OCI-LY3 (cell line): Measurements from ENCODE around the gene NUTF2.

Experiments used
- H2AFZ ChIP-seq: fragments of 200-600, 300-600 bp; shearing (Covaris generic); 2 replicates; pipeline ENCODE4 v1.6.0; 2014; ENCODE audit warnings: antibody characterized with exemption, low read depth, low read length
- H3K27ac ChIP-seq: fragments of 200-600, 300-600 bp; sonication (generic); 2 replicates; pipeline ENCODE4 v1.5.1; 2014; ENCODE audit warnings: mild to moderate bottlenecking, low read length, moderate library complexity, mixed read lengths
- H3K27me3 ChIP-seq: fragments of 200-600, 300-600 bp; sonication (generic); 2 replicates; pipeline ENCODE4 v1.6.1; 2014; ENCODE audit warnings: low read depth, low read length, mixed read lengths
- H3K36me3 ChIP-seq: fragments of 200-600, 300-600 bp; sonication (generic); replicated peaks from 2 replicates; pipeline ENCODE3; 2014; ENCODE audit warnings: low read depth, low read length, mixed read lengths
- H3K4me1 ChIP-seq: fragments of 300-600, 200-600 bp; sonication (generic); 2 replicates; pipeline ENCODE4 v1.6.1; 2014; ENCODE audit warnings: low read length, mixed read lengths
- H3K4me2 ChIP-seq: fragments of 200-600, 300-600 bp; sonication (generic); 2 replicates; pipeline ENCODE4 v1.6.1; 2014; ENCODE audit warnings: low read length, mixed read lengths
- H3K4me3 ChIP-seq: fragments of 300-600, 200-600 bp; sonication (generic); 2 replicates; pipeline ENCODE4 v1.5.1; 2014; ENCODE audit warnings: antibody characterized with exemption, mild to moderate bottlenecking, low read length, moderate library complexity
- H3K79me2 ChIP-seq: fragments of 300-600, 200-600 bp; shearing (Covaris generic); 2 replicates; pipeline ENCODE4 v1.6.1; 2014; ENCODE audit warnings: mild to moderate bottlenecking, low read length, mixed read lengths
- H3K9ac ChIP-seq: fragments of 300-600, 200-600 bp; shearing (Covaris generic); 2 replicates; pipeline ENCODE4 v1.6.0; 2014; ENCODE audit warnings: mild to moderate bottlenecking, low read length, moderate library complexity
- H3K9me3 ChIP-seq: fragments of 200-600, 300-600 bp; shearing (Covaris generic); 2 replicates; pipeline ENCODE4 v1.6.1; 2014; ENCODE audit warnings: low read length, mixed read lengths; ENCODE audit not compliant: insufficient read depth
- H4K20me1 ChIP-seq: fragments of 200-600, 300-600 bp; sonication (generic); 2 replicates; pipeline ENCODE4 v1.6.1; 2016; ENCODE audit warnings: low read length, mixed read lengths; ENCODE audit not compliant: insufficient read depth
- CTCF ChIP-seq: fragments of 200-600, 300-600 bp; sonication (generic); IDR thresholded peaks from 2 replicates; pipeline ENCODE4 v1.5.1; 2014; ENCODE audit warnings: antibody characterized with exemption, low read length, low read depth
- EZH2phosphoT487 ChIP-seq: fragments of 200-600 bp; shearing (Covaris generic); IDR thresholded peaks from 2 replicates; pipeline ENCODE4 v1.6.1; 2018; ENCODE audit warnings: antibody characterized with exemption, mixed run types, low read depth

Gene NUTF2

GRCh38 chr16:67864594-67864993, 17.9 kb downstream of the NUTF2 start:
- no peak overlapping the region for H3K4me3 ChIP-seq
- H3K36me3 ChIP-seq = peaks cover 19% of the 10 kb centered on the region
- H3K4me2 ChIP-seq = no peak overlapping the region
- TF ChIP-seq EZH2phosphoT487 (no peak), CTCF (no peak)
- no peak overlapping the region for H3K27ac ChIP-seq
- H3K79me2 ChIP-seq = peaks cover 54% of the 10 kb centered on the region
- no peak overlapping the region for H3K9ac ChIP-seq
- no peaks in the 10 kb centered on the region for H3K27me3 ChIP-seq
- H2AFZ ChIP-seq = no peak overlapping the region
- no peaks in the 10 kb centered on the region for H3K4me1 ChIP-seq
- no peaks in the 10 kb centered on the region for H3K9me3 ChIP-seq
- H4K20me1 ChIP-seq = peaks cover 21% of the 10 kb centered on the region

GRCh38 chr16:67865318-67865717, 18.6 kb downstream of the NUTF2 start:
- Histone ChIP-seq H3K27ac (no peak overlapping the region), H4K20me1 (peaks cover 21% of the 10 kb centered on the region), H3K4me2 (no peak overlapping the region), H3K4me1 (no peaks in the 10 kb centered on the region), H3K79me2 (peaks cover 50% of the 10 kb centered on the region), H2AFZ (no peak overlapping the region), H3K9me3 (no peaks in the 10 kb centered on the region), H3K27me3 (no peaks in the 10 kb centered on the region), H3K9ac (no peak overlapping the region), H3K4me3 (no peak overlapping the region), H3K36me3 (peaks cover 22% of the 10 kb centered on the region)
- TF ChIP-seq CTCF = peak; percentile 48
- TF ChIP-seq EZH2phosphoT487 = no peak

- no peak overlapping the region for H3K4me3 ChIP-seq
- H3K36me3 ChIP-seq = peaks cover 13% of the 10 kb centered on the region
- TF ChIP-seq CTCF (no peak), EZH2phosphoT487 (no peak)
- no peaks in the 10 kb centered on the region for H3K27me3 ChIP-seq
- no peaks in the 10 kb centered on the region for H4K20me1 ChIP-seq
- H3K4me1 ChIP-seq = peaks cover 4% of the 10 kb centered on the region
- no peak overlapping the region for H3K27ac ChIP-seq
- H3K4me2 ChIP-seq = no peak overlapping the region
- H3K9me3 ChIP-seq = no peaks in the 10 kb centered on the region
- H2AFZ ChIP-seq = no peak overlapping the region
- H3K9ac ChIP-seq = no peak overlapping the region
- peaks cover 24% of the 10 kb centered on the region for H3K79me2 ChIP-seq
These were observed 21.6 kb downstream of the NUTF2 start for GRCh38 chr16:67868290-67868689.

- H3K36me3 ChIP-seq = peaks cover 13% of the 10 kb centered on the region
- no peak overlapping the region for H3K4me2 ChIP-seq
- H3K9me3 ChIP-seq = no peaks in the 10 kb centered on the region
- H3K27ac ChIP-seq = no peak overlapping the region
- H3K9ac ChIP-seq = no peak overlapping the region
- peaks cover 26% of the 10 kb centered on the region for H3K79me2 ChIP-seq
- no peak overlapping the region for H3K4me3 ChIP-seq
- H3K4me1 ChIP-seq = peaks cover 14% of the 10 kb centered on the region
- TF ChIP-seq CTCF (no peak), EZH2phosphoT487 (no peak)
- H3K27me3 ChIP-seq = no peaks in the 10 kb centered on the region
- no peak overlapping the region for H2AFZ ChIP-seq
- peaks cover 10% of the 10 kb centered on the region for H4K20me1 ChIP-seq
These were observed 22.9 kb downstream of the NUTF2 start for GRCh38 chr16:67869653-67870052.
